ENCODE data around the gene TNRC6B.

The TNRC6B gene, protein sequence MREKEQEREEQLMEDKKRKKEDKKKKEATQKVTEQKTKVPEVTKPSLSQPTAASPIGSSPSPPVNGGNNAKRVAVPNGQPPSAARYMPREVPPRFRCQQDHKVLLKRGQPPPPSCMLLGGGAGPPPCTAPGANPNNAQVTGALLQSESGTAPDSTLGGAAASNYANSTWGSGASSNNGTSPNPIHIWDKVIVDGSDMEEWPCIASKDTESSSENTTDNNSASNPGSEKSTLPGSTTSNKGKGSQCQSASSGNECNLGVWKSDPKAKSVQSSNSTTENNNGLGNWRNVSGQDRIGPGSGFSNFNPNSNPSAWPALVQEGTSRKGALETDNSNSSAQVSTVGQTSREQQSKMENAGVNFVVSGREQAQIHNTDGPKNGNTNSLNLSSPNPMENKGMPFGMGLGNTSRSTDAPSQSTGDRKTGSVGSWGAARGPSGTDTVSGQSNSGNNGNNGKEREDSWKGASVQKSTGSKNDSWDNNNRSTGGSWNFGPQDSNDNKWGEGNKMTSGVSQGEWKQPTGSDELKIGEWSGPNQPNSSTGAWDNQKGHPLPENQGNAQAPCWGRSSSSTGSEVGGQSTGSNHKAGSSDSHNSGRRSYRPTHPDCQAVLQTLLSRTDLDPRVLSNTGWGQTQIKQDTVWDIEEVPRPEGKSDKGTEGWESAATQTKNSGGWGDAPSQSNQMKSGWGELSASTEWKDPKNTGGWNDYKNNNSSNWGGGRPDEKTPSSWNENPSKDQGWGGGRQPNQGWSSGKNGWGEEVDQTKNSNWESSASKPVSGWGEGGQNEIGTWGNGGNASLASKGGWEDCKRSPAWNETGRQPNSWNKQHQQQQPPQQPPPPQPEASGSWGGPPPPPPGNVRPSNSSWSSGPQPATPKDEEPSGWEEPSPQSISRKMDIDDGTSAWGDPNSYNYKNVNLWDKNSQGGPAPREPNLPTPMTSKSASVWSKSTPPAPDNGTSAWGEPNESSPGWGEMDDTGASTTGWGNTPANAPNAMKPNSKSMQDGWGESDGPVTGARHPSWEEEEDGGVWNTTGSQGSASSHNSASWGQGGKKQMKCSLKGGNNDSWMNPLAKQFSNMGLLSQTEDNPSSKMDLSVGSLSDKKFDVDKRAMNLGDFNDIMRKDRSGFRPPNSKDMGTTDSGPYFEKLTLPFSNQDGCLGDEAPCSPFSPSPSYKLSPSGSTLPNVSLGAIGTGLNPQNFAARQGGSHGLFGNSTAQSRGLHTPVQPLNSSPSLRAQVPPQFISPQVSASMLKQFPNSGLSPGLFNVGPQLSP (N-terminal part only)

DNA sequence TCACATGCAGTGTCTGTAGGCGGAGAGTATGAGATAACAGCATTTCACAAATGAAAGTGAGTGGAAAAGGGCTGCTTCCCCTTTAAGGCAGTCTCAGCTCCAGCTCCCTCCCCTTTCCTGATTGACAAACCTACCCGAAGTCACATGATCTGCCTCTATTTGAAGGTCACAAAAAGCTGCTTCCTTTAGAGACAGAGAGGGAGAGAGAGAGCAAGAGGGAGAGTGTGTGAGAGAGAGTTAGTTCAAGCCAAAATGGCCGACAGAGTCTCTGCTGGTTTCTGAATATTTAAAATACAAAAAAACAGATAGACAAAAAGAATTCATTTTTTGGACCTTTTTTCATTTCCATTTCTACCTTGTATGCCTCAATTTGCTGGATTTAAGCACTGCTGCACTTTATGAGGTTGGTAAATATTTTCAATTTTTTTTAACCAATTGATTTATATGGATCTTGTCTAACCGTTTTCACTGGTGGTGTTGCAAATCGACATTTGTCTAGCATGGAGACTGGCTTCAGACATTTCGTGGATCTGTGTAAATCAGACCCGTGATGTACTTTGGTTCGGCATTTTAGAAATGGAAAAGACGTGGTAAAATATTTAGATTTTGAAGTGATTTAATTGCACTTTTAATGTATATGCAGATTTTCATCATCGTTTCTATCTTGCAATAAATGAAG, at the start of gene TNRC6B:
TSS of gene TNRC6B (plus strand) at position 188 of the 679 bp plus-strand sequence. CDS start at position 399, 211 bp downstream.
- TF ChIP-seq, protein P1, sequence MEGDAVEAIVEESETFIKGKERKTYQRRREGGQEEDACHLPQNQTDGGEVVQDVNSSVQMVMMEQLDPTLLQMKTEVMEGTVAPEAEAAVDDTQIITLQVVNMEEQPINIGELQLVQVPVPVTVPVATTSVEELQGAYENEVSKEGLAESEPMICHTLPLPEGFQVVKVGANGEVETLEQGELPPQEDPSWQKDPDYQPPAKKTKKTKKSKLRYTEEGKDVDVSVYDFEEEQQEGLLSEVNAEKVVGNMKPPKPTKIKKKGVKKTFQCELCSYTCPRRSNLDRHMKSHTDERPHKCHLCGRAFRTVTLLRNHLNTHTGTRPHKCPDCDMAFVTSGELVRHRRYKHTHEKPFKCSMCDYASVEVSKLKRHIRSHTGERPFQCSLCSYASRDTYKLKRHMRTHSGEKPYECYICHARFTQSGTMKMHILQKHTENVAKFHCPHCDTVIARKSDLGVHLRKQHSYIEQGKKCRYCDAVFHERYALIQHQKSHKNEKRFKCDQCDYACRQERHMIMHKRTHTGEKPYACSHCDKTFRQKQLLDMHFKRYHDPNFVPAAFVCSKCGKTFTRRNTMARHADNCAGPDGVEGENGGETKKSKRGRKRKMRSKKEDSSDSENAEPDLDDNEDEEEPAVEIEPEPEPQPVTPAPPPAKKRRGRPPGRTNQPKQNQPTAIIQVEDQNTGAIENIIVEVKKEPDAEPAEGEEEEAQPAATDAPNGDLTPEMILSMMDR (IDR thresholded peaks at IDR 0.05; ENCODE audit: low read depth, low read length), result no peak
- peak within 1 kb of the TSS; percentile 67 to 75 for H3K4me3 ChIP-seq (replicated peaks in 1 of 2; ENCODE audit: low read depth in 2 of 2, low read length in 2 of 2)
- peak; percentile 98 for DNase-seq (ENCODE audit: low read depth in 2 of 2)

DNA sequence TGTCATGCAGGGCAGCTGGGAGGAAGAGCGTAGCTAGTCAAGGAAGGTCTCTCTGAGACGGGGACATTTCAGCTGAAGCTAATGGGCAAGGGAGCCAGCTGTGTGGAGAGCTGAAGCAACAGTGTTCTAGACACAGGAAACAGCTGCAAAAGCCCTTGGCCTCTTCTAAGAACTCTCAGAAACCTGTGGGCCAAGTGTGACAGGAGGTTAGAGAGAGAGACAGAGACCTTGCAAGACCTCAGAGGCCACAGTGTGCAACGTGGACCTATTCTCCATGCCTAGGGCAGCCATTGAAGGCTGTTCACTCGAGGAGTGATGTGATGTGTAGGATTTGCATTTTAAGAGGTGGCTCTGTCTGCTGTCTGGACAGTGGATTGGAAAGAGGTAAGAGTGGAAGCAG, 48.7 kb upstream of the TNRC6B start:
- H3K4me3 ChIP-seq (replicated peaks in 1 of 2; ENCODE audit: low read depth in 2 of 2, low read length in 2 of 2), result no peak overlapping the region
- DNase-seq (ENCODE audit: low read depth in 2 of 2), result peak in 1 of 2 donors; percentile 8
- TF ChIP-seq, protein P1 (IDR thresholded peaks at IDR 0.05; ENCODE audit: low read depth, low read length), result no peak

DNA sequence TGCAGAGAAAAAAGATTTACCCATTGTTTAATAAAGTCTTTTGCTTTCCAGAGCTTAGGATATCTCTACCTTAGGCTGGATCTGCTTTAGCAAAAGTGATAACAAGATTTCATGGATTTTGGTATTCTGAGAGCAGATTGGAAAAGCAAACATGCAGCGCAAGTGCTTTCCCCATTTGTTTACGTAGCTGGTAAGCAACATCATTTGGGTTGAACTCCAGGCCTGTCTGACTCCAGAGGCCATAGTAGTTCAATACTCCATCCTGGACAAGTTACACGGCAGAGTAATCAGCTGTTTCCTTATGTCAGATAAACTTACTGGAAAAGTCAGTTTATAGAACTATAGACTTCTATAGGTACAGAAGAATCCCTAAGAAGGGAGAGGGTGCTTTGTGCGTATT, 40.6 kb upstream of the TNRC6B start:
- TF ChIP-seq, protein P1 (IDR thresholded peaks at IDR 0.05; ENCODE audit: low read depth, low read length), result no peak
- H3K4me3 ChIP-seq (replicated peaks in 1 of 2; ENCODE audit: low read depth in 2 of 2, low read length in 2 of 2), result no peak overlapping the region
- DNase-seq (ENCODE audit: low read depth in 2 of 2), result no peak

DNA sequence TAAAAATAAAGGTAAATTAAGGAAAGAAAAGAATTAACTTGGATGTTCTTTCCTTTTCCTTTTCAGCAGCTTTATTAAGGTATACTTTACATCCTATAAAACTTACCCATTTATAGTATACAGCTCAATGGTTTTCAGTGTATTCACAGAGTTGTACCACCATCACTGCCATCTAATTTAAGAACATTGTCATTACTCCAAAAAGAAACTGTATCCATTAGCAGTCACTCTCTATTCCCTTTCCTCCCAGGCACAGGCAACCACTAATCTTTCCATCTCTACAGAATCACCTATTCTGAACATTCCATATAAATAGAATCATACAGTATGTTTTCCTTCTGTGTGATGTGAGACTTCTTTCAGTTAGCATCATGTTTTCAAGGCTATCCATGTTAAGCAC, 38.9 kb upstream of the TNRC6B start:
- DNase-seq (ENCODE audit: low read depth in 2 of 2), result no peak
- no peak overlapping the region for H3K4me3 ChIP-seq (replicated peaks in 1 of 2; ENCODE audit: low read depth in 2 of 2, low read length in 2 of 2)
- TF ChIP-seq, protein P1 (IDR thresholded peaks at IDR 0.05; ENCODE audit: low read depth, low read length), result no peak

DNA sequence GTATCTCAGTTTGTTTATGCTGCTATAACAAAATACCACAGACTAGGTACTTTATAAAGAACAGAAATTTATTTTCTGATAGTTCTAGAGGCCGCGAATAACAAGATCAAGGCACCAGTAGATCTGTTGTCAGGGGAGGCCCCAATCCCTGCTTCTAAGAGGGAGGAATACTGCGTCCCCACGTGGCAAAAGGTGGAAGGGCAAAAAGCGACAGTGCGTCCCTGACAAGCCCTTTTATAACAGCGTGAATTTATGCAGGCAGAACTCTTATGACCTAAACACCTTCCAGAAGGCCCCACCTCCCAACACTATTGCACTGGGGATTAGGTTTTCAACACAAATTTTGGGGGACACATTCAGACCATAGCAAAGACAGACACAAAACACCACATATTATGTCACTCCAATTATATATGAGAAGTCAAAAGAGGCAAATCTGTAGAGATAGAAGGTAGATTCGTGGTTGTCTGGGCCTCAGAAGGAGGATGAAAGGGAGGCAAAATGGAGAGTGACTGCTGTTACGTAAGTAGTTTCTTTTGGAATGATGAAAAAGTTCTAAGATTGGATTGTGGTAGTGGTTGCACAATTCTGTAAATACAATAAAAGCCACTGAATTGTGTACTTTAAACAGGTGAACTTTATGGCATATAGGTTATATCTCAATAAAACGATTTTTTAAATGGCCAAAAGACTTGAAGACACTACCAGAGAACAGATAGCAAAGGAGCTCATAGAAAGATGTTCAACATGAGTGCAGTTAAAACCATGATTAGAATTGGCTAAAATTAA, 30.1 kb upstream of the TNRC6B start:
- TF ChIP-seq, protein P1 (IDR thresholded peaks at IDR 0.05; ENCODE audit: low read depth, low read length), result no peak
- no peak for DNase-seq (ENCODE audit: low read depth in 2 of 2)
- no peak overlapping the region for H3K4me3 ChIP-seq (replicated peaks in 1 of 2; ENCODE audit: low read depth in 2 of 2, low read length in 2 of 2)

Measured in cardiac fibroblast (primary cell).